SK-N-SH (cell line): ENCODE measurements around the gene DLG2.

Source experiments
- CTCF ChIP-seq: fragments of 200-600 bp; sonication (generic); IDR thresholded peaks from 2 replicates; pipeline ENCODE4 v1.6.1; 2017; ENCODE audit warnings: antibody characterized with exemption, mild to moderate bottlenecking, moderate library complexity
- EP300 ChIP-seq, 2 experiments: IDR thresholded peaks; 2 replicates each; pipeline versions ENCODE4 v1.4.0 to v1.6.1; 2012; ENCODE audit warnings: borderline replicate concordance in 1 of 2, low read depth in 1 of 2, low read length in 1 of 2
- POLR2AphosphoS5 ChIP-seq: IDR thresholded peaks from 2 replicates; pipeline ENCODE4 v1.6.1; 2012; ENCODE audit warnings: low read depth, low read length
- RAD21 ChIP-seq: IDR thresholded peaks from 2 replicates; pipeline ENCODE4 v1.6.1; 2012; ENCODE audit warnings: mild to moderate bottlenecking, low read length
- REST ChIP-seq: IDR thresholded peaks from 2 replicates; pipeline ENCODE4 v1.6.1; 2012; ENCODE audit warnings: mild to moderate bottlenecking, low read depth, low read length, moderate library complexity
- RFX5 ChIP-seq: IDR thresholded peaks from 2 replicates; pipeline ENCODE4 v1.6.1; 2012; ENCODE audit warnings: mild to moderate bottlenecking, improper control_type of control experiment, low read length
- SIN3A ChIP-seq: IDR thresholded peaks from 2 replicates; pipeline ENCODE4 v1.6.1; 2012; ENCODE audit warnings: low read depth, mild to moderate bottlenecking, low read length, moderate library complexity, borderline replicate concordance

GRCh38 chr11:84806354-84806753, 820.8 kb downstream of the DLG2 start:
- TF ChIP-seq CTCF (no peak), SIN3A (no peak), EP300 (IDR thresholded peaks at IDR 0.05; ENCODE audit: borderline replicate concordance in 1 of 2, low read depth in 1 of 2, low read length in 1 of 2) (no peak), RAD21 (no peak), RFX5 (no peak), REST (no peak), POLR2AphosphoS5 (no peak)
